ENCODE data around the gene STARD10. TPM values are rescaled to one million over a fixed set of nuclear protein-coding genes. Genes with fewer than 3 reads are reported as not detected.

The STARD10 gene
- total and polyA plus RNA-seq, 2 of the 8 experiments (the other 6 are each of a cell fraction or from before 2014, with no cell fraction given): 23.7 to 35.7 TPM

DNA sequence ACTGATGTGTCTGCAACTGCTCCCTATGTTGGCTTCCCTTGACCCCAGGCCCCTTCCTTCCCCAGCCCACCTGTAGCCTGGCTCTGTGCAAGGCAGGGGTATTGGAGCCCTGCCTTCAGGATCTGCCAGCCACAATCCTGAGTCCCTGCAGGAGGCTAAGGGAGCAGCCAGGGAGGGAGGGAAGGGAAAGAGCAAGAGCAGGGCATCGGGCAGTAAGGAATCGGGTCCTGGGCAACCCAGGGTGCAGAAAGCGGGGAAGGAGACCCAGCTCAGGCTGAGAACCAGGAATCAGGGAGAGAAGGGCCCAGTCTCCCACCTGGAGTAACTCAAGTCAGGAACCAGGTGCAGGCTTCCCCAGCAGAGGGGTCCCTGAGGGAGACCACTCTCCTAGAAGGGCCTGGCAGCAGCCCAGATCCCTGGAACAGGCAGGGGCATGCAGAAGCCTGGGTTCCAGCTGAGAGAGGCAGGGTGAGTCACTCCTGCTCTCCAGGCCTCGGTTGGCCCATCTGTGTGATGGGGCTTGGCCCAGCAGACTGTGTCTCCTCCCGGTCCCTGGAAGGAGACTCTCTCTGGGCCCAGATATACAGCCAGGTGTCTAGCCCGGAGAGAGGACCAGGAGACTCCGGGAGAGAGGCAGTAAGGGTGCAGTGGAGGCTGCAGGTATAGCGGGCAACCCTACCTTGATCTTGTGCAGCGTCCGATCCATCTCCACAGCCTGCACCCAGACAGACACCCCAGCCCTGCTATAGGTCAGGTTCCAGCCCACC, 13.4 kb downstream of the STARD10 start:
- H3K27ac ChIP-seq (ENCODE audit: low read depth, low read length): no peak overlapping the region
- CTCF ChIA-PET (ENCODE audit: partially characterized antibody): interaction anchor here (0.6 to 2.0 kb wide), 4 partner anchors 20 to 97 kb away, joined by 3 to 8 read pairs (median 3); no protein-coding TSS in a partner anchor
- no peak for TF ChIP-seq SRF (IDR thresholded peaks at IDR 0.05; ENCODE audit: low read depth, low read length)
- no peak for TF ChIP-seq EGR1 (IDR thresholded peaks at IDR 0.05; ENCODE audit: borderline replicate concordance, low read depth, low read length)
- no peak for TF ChIP-seq SIX5 (IDR thresholded peaks at IDR 0.05; ENCODE audit: low read depth, low read length)
- no peak for TF ChIP-seq GTF2F1 (IDR thresholded peaks at IDR 0.05; ENCODE audit: borderline replicate concordance, low read depth, low read length)
- TF ChIP-seq EZH2 (IDR thresholded peaks at IDR 0.05; ENCODE audit: low read depth, low read length, severe bottlenecking): no peak
- TF ChIP-seq, protein P1, sequence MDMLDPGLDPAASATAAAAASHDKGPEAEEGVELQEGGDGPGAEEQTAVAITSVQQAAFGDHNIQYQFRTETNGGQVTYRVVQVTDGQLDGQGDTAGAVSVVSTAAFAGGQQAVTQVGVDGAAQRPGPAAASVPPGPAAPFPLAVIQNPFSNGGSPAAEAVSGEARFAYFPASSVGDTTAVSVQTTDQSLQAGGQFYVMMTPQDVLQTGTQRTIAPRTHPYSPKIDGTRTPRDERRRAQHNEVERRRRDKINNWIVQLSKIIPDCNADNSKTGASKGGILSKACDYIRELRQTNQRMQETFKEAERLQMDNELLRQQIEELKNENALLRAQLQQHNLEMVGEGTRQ (IDR thresholded peaks at IDR 0.05; ENCODE audit: low read length): no peak
- TF ChIP-seq RXRA (IDR thresholded peaks at IDR 0.05; ENCODE audit: insufficient read depth, low read depth, low read length): no peak
- TF ChIP-seq POU5F1 (IDR thresholded peaks at IDR 0.05; ENCODE audit: low read depth, low read length): no peak
- TF ChIP-seq MAFK (IDR thresholded peaks at IDR 0.05; ENCODE audit: low read depth, low read length): no peak
- no peak for TF ChIP-seq NRF1 (IDR thresholded peaks at IDR 0.05; ENCODE audit: low read depth, low read length)

More for the DNA sequence above, 13.4 kb downstream of the STARD10 start:
- no peak overlapping the region for H3K56ac ChIP-seq (replicated peaks; ENCODE audit: insufficient read length, low read depth, low read length)
- peak overlapping the region; percentile 68; the same call in 1 of the 2 replicates for H2BK12ac ChIP-seq (ENCODE audit: low read depth, low read length)
- H2BK15ac ChIP-seq (ENCODE audit: low read length): peak overlapping the region; percentile 72; the same call in 1 of the 2 replicates
- H3K14ac ChIP-seq (ENCODE audit: insufficient read length): no peak overlapping the region
- peaks cover 5 to 19% (median 13%) of the 10 kb centered on the region in 4 experiments for H3K4me1 ChIP-seq (replicated peaks in 1 of 4; ENCODE audit: control insufficient read depth in 3 of 4, insufficient read depth in 4 of 4, low read length in 3 of 4)
- peak overlapping the region; percentile 83 for H4K8ac ChIP-seq (ENCODE audit: extremely low read depth, insufficient read depth, low read length)
- H3K4ac ChIP-seq (replicated peaks; ENCODE audit: insufficient read length, low read depth, low read length): no peak overlapping the region
- H2BK20ac ChIP-seq (ENCODE audit: low read length): no peak overlapping the region
- no peak overlapping the region for H3K23ac ChIP-seq (ENCODE audit: insufficient read length)
- no peaks in the 10 kb centered on the region for H3K79me2 ChIP-seq (ENCODE audit: control insufficient read depth in 1 of 2, insufficient read depth in 2 of 2, low read length in 2 of 2)
- H2AFZ ChIP-seq (ENCODE audit: low read length): 0 out of 2 replicates have a peak overlapping the region, but pooled peaks have one; percentile 69
- H3K36me3 ChIP-seq (ENCODE audit: control insufficient read depth in 2 of 4, insufficient read depth in 4 of 4, low read length in 3 of 4): no peaks in the 10 kb centered on the region
- H4K5ac ChIP-seq (ENCODE audit: insufficient read length, low read depth, low read length): peak overlapping the region; percentile 3
- H3K4me2 ChIP-seq (ENCODE audit: insufficient read depth in 1 of 2, low read depth in 2 of 2, low read length in 2 of 2): peak overlapping the region; percentile 82 to 88
- H3K79me1 ChIP-seq (ENCODE audit: low read depth, low read length): peaks cover 7% of the 10 kb centered on the region
- peaks cover 1 to 3% of the 10 kb centered on the region in 2 experiments for H4K20me1 ChIP-seq (replicated peaks in 1 of 2; ENCODE audit: control insufficient read depth in 1 of 2, insufficient read depth in 2 of 2, low read length in 2 of 2)
- H3K18ac ChIP-seq (ENCODE audit: extremely low read depth, low read length): no peak overlapping the region; the same call in 1 of the 2 replicates
- POLR2A ChIA-PET (ENCODE audit: partially characterized antibody): interaction anchor here (0.6 to 1.3 kb wide), 3 partner anchors 12 to 40 kb away, joined by 3 to 6 read pairs (median 3); partner anchors contain the start of gene STARD10
- peaks cover 11% of the 10 kb centered on the region for H3K23me2 ChIP-seq (ENCODE audit: low read depth, low read length)
- no peak overlapping the region for H3K9ac ChIP-seq (replicated peaks in 1 of 4; ENCODE audit: extremely low read depth in 1 of 4, low read depth in 3 of 4, low read length in 3 of 4)
- H3K9me3 ChIP-seq (ENCODE audit: insufficient read depth in 2 of 2, low read depth in 1 of 2, low read length in 1 of 2): no peaks in the 10 kb centered on the region
- H2BK120ac ChIP-seq (replicated peaks; ENCODE audit: low read depth, low read length): no peak overlapping the region
- no peak overlapping the region for H2AK5ac ChIP-seq (ENCODE audit: low read depth, low read length)
- no peak overlapping the region for H2BK5ac ChIP-seq (ENCODE audit: low read depth, low read length)
- H3K27me3 ChIP-seq (replicated peaks in 1 of 4; ENCODE audit: control insufficient read depth in 3 of 4, extremely low read depth in 1 of 4, insufficient read depth in 3 of 4, low read length in 3 of 4): peaks cover 0 to 12% (median 6%) of the 10 kb centered on the region in 4 experiments; a peak in 3 of 7 replicates
- 74% methylated on average over 10 of the region's 10 CpGs; no CpG with 5 or more reads in 1 of the 2 experiments for WGBS, 2 experiments (ENCODE audit: extremely low coverage in 1 of 2, insufficient coverage in 1 of 2, insufficient read length in 1 of 2, insufficient replicate concordance in 2 of 2, low coverage in 1 of 2, low lambda C conversion rate in 2 of 2, missing lambda C conversion rate in 1 of 2)
- peak overlapping the region; percentile 22 for H4K91ac ChIP-seq (replicated peaks; ENCODE audit: insufficient read length, low read length)
- FAIRE-seq (no peak), DNase-seq (ENCODE audit: low read depth in 1 of 2, low spot score in 2 of 2) (no peak)
- peak overlapping the region; percentile 42 to 76 (median 56) for H3K4me3 ChIP-seq (ENCODE audit: extremely low read depth in 1 of 4, insufficient read depth in 2 of 4, low read depth in 3 of 4, low read length in 4 of 4)

Measured in H1 (cell line).